K562 (cell line): ENCODE measurements around the gene TARBP1. TPM values are rescaled to one million over a fixed set of nuclear protein-coding genes. Genes with fewer than 3 reads are reported as not detected.

ENCODE experiments used
- ATAC-seq: fragments of 200-7000 bp; cut with Tn5 transposase; 3 replicates; pipeline ENCODE4 v1.9.1; 2020; ENCODE audit warnings: moderate library complexity
- BruUV-seq: library from RNA; stranded (reverse); fragments of 400-500 nt; replicated peaks from 2 replicates; lab custom pipeline; 2021; lab: Mats Ljungman, UMichigan
- CTCF ChIA-PET: fragments of 300-600 bp; formaldehyde crosslinking; extraction: SDS; loops from one replicate; lab custom pipeline; 2021; ENCODE audit warnings: low intra/inter-chr PET ratio; lab: Yijun Ruan, JAX
- POLR2A ChIA-PET: fragments of 300-600, 350-650 bp; sonication (Branson Sonifier 250); formaldehyde crosslinking; extraction: SDS; loops from one replicate; lab custom pipeline; 2021; ENCODE audit warnings: antibody characterized with exemption, inconsistent platforms; lab: Yijun Ruan, JAX
- DNase-seq, 4 experiments: peaks; one replicate each; pipeline versions ENCODE4 v3.0.0 to v3.0.0-alpha.2; 2011 to 2018; ENCODE audit warnings: low spot score in 3 of 4, mixed read lengths in 3 of 4; ENCODE audit errors: extremely low read depth in 1 of 4
- FAIRE-seq: peaks from 2 replicates; lab custom pipeline; 2011; peaks lifted over from hg19 to GRCh38; lab: Jason Lieb, UNC
- H2AFZ ChIP-seq: 2 replicates; pipeline ENCODE4 v1.6.0; 2011; ENCODE audit warnings: low read depth, low read length, control low read depth, inconsistent platforms
- H3K27ac ChIP-seq: fragments of 200-600 bp; 3 replicates; pipeline ENCODE4 v1.8.0; 2011; ENCODE audit warnings: low read depth, mild to moderate bottlenecking, control low read depth, inconsistent platforms, low read length, moderate library complexity, mixed read lengths; ENCODE audit errors: extremely low read depth
- H3K27me3 ChIP-seq, 2 experiments: fragments of 300-600 bp in 1 of 2; 2 replicates in 1 of 2; 3 replicates in 1 of 2; pipeline versions ENCODE4 v1.6.0 to v1.8.0; 2011; ENCODE audit warnings: inconsistent platforms in 2 of 2, low read length in 2 of 2, mild to moderate bottlenecking in 1 of 2, mixed read lengths in 1 of 2, moderate library complexity in 1 of 2; ENCODE audit not compliant: control insufficient read depth in 2 of 2, insufficient read depth in 2 of 2
- H3K36me3 ChIP-seq: fragments of 300-600 bp; 3 replicates; pipeline ENCODE4 v1.8.0; 2011; ENCODE audit warnings: mild to moderate bottlenecking, low read length, inconsistent platforms; ENCODE audit not compliant: control insufficient read depth, insufficient read depth
- H3K4me1 ChIP-seq, 2 experiments: fragments of 200-600 bp in 1 of 2; replicated peaks in 1 of 2; 2 replicates in 1 of 2; 3 replicates in 1 of 2; pipeline versions ENCODE4 v1.5.1 to v1.8.0; 2011; ENCODE audit warnings: inconsistent platforms in 2 of 2, low read length in 2 of 2, mild to moderate bottlenecking in 1 of 2, mixed read lengths in 1 of 2, moderate library complexity in 1 of 2; ENCODE audit not compliant: control insufficient read depth in 2 of 2, insufficient read depth in 2 of 2
- H3K4me2 ChIP-seq: 2 replicates; pipeline ENCODE4 v1.6.1; 2011; ENCODE audit warnings: low read length, control low read depth, inconsistent platforms, mixed read lengths; ENCODE audit not compliant: insufficient read depth
- H3K4me3 ChIP-seq: fragments of 200-600 bp; sonication (generic), shearing (Covaris generic); 2 replicates; pipeline ENCODE4 v1.5.1; 2016; ENCODE audit warnings: control low read depth, inconsistent platforms
- H3K79me2 ChIP-seq: fragments of 200-600 bp; 3 replicates; pipeline ENCODE4 v1.8.0; 2011; ENCODE audit warnings: low read length, inconsistent platforms; ENCODE audit not compliant: control insufficient read depth, insufficient read depth
- H3K9ac ChIP-seq, 2 experiments: 2 replicates each; pipeline versions ENCODE4 v1.6.0 to v1.6.1; 2011; ENCODE audit warnings: low read depth in 2 of 2, low read length in 2 of 2, control low read depth in 1 of 2, inconsistent platforms in 1 of 2, mild to moderate bottlenecking in 1 of 2, mixed read lengths in 1 of 2; ENCODE audit not compliant: insufficient read depth in 1 of 2
- H3K9me1 ChIP-seq: one replicate; pipeline ENCODE4 v1.6.0; 2011; ENCODE audit warnings: inconsistent platforms, mild to moderate bottlenecking, low read length, moderate library complexity; ENCODE audit not compliant: control insufficient read depth, insufficient read depth
- H3K9me3 ChIP-seq: replicated peaks from 2 replicates; pipeline ENCODE4 v1.5.1; 2011; ENCODE audit warnings: low read depth, low read length, inconsistent platforms; ENCODE audit not compliant: control insufficient read depth, insufficient read depth
- H4K20me1 ChIP-seq: replicated peaks from 2 replicates; pipeline ENCODE4 v1.6.1; 2011; ENCODE audit warnings: low read length, inconsistent platforms, mixed read lengths; ENCODE audit not compliant: control insufficient read depth, insufficient read depth
- ETS1 ChIP-seq: conservative IDR thresholded peaks from 2 replicates; pipeline ENCODE4 v1.6.1; 2011; ENCODE audit warnings: low read depth, mild to moderate bottlenecking, low read length; ENCODE audit not compliant: control insufficient read depth
- JUNB ChIP-seq: fragments of 450-650 bp; formaldehyde crosslinking; conservative IDR thresholded peaks from 2 replicates; pipeline ENCODE4 v1.4.0; 2020; ENCODE audit warnings: mild to moderate bottlenecking
- MTA3 ChIP-seq: fragments of 450-650 bp; formaldehyde crosslinking; IDR thresholded peaks from 2 replicates; pipeline ENCODE4 v1.6.1; 2017; ENCODE audit warnings: mild to moderate bottlenecking, borderline replicate concordance
- TRIM28 ChIP-seq: fragments of 450-650 bp; IDR thresholded peaks from 2 replicates; pipeline ENCODE4 v1.6.1; 2017
- ZNF444 ChIP-seq: fragments of 250-450 bp; sonication (Bioruptor Pico); IDR thresholded peaks from 2 replicates; pipeline ENCODE4 v1.4.0; 2020; ENCODE audit warnings: mild to moderate bottlenecking, moderate library complexity
- ZNF655 ChIP-seq: fragments of 250-450 bp; sonication (Bioruptor Pico); IDR thresholded peaks from 2 replicates; pipeline ENCODE4 v1.5.0; 2021
- ZNF780A ChIP-seq: fragments of 250-450 bp; sonication (Bioruptor Pico); IDR thresholded peaks from 2 replicates; pipeline ENCODE4 v1.5.0; 2021; ENCODE audit warnings: mild to moderate bottlenecking
- WGBS: fragments of 100-300 bp; shearing (Covaris generic); methylation state at CpG from one replicate; pipeline ENCODE4 v1.1.6; 2016; ENCODE audit warnings: low coverage, mixed read lengths; ENCODE audit not compliant: insufficient coverage; ENCODE audit errors: missing lambda C conversion rate; 5-methylcytosine and 5-hydroxymethylcytosine counted together
- in situ Hi-C: fragments of 300-500 bp; cut with MboI; formaldehyde crosslinking; loops from 4 replicates; pipeline ENCODE4 v1.15.0; 2018; ENCODE audit warnings: inconsistent platforms, mixed read lengths
- intact Hi-C: fragments of 100-400 bp; cut with micrococcal nuclease; formaldehyde crosslinking; loops from 2 replicates; pipeline ENCODE4 v1.14.2; 2022
- polyA plus RNA-seq, 8 experiments: library from polyadenylated mRNA; depleted of rRNA in 4 of 8; stranded (reverse) in 5 of 8; unstranded in 3 of 8; fragments of >200 nt; fragmentation: Nextera tagmentation in 2 of 8; fragmentation: Illumina TruSeq in 1 of 8; extraction: Ambion mirVana in 2 of 8; extraction: Trizol in 1 of 8; gene quantifications; 2 replicates each; pipeline versions ENCODE4 v1.2.1 to v1.2.3, GENCODE V29; 2011 to 2014; ENCODE audit warnings: inconsistent platforms in 1 of 8, missing spikeins in 1 of 8
- total RNA-seq, 7 experiments: library from RNA; depleted of rRNA in 6 of 7; stranded (reverse); fragments of >200 nt in 6 of 7; fragmentation: Illumina TruSeq in 2 of 7; extraction: Trizol in 2 of 7; gene quantifications; 2 replicates each; pipeline versions ENCODE4 v1.2.1 to v1.2.3, GENCODE V29; 2011 to 2021; ENCODE audit warnings: low replicate concordance in 1 of 7
- TF ChIP-seq, protein P1 (sequence below): fragments of 450-650 bp; IDR thresholded peaks from 2 replicates; pipeline ENCODE4 v1.6.1; 2014; ENCODE audit warnings: low read depth, mild to moderate bottlenecking, moderate library complexity, borderline replicate concordance
- TF ChIP-seq, protein P2 (sequence below): fragments of 450-650 bp; formaldehyde crosslinking; IDR thresholded peaks from 2 replicates; pipeline ENCODE4 v1.4.0; 2020; ENCODE audit warnings: mild to moderate bottlenecking, moderate library complexity
- TF ChIP-seq, protein P3 (sequence below): fragments of 200-400 bp; formaldehyde crosslinking; IDR thresholded peaks from 2 replicates; pipeline ENCODE4 v1.6.1; 2017; ENCODE audit warnings: mild to moderate bottlenecking, low read depth, low read length, moderate library complexity

TARBP1 gene
- total and polyA plus RNA-seq, 9 of the 15 experiments (the other 6 are each of a cell fraction or from before 2014, with no cell fraction given): 8.8 to 48.0 (median 22.9) TPM

DNA sequence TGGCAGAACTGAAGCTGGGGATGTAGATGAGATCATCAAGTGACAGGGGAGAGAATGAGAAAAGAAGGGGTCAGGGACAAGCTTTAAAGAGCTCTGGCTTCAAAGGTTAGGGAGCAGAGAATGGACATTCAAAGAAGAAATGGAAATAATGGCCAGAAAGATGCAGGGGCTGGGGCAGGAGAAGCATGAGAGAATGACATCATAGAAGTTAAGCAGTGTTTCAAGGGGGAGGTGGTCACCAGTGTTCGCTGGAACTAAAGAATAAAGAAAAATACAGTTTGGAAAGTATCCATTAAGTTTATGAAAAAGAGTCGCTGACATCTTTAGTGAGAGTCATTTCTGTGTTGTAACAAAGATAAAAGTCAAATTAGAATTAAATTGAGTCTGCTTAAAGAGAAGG, 44.3 kb downstream of the TARBP1 start:
- Histone ChIP-seq H3K9me3 (no peaks in the 10 kb centered on the region), H4K20me1 (no peaks in the 10 kb centered on the region), H3K9ac (no peak overlapping the region), H3K36me3 (peaks cover 30% of the 10 kb centered on the region; the same call in 1 of the 3 replicates), H2AFZ (peak overlapping the region; percentile 17; the same call in 1 of the 2 replicates), H3K79me2 (no peaks in the 10 kb centered on the region), H3K4me3 (no peak overlapping the region), H3K27ac (no peak overlapping the region), H3K27me3 (no peaks in the 10 kb centered on the region), H3K9me1 (no peaks in the 10 kb centered on the region), H3K4me1 (peaks cover 0 to 11% of the 10 kb centered on the region in 2 experiments; a peak in 3 of 5 replicates), H3K4me2 (no peak overlapping the region)
- ChIA-PET POLR2A (interaction anchor here (0.6 to 1.0 kb wide), 4 partner anchors 25 to 686 kb away, joined by 3 read pairs; no protein-coding TSS in a partner anchor), CTCF (no interaction called here)
- DNase-seq (no peak), ATAC-seq (no peak), FAIRE-seq (no peak)
- in situ Hi-C loops: no loop called here
- no peak for TF ChIP-seq TRIM28
- TF ChIP-seq, protein P1, sequence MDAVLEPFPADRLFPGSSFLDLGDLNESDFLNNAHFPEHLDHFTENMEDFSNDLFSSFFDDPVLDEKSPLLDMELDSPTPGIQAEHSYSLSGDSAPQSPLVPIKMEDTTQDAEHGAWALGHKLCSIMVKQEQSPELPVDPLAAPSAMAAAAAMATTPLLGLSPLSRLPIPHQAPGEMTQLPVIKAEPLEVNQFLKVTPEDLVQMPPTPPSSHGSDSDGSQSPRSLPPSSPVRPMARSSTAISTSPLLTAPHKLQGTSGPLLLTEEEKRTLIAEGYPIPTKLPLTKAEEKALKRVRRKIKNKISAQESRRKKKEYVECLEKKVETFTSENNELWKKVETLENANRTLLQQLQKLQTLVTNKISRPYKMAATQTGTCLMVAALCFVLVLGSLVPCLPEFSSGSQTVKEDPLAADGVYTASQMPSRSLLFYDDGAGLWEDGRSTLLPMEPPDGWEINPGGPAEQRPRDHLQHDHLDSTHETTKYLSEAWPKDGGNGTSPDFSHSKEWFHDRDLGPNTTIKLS: no peak
- TF ChIP-seq, protein P2, sequence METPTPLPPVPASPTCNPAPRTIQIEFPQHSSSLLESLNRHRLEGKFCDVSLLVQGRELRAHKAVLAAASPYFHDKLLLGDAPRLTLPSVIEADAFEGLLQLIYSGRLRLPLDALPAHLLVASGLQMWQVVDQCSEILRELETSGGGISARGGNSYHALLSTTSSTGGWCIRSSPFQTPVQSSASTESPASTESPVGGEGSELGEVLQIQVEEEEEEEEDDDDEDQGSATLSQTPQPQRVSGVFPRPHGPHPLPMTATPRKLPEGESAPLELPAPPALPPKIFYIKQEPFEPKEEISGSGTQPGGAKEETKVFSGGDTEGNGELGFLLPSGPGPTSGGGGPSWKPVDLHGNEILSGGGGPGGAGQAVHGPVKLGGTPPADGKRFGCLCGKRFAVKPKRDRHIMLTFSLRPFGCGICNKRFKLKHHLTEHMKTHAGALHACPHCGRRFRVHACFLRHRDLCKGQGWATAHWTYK (CRISPR knock-in tag): no peak
- TF ChIP-seq ZNF655 (CRISPR knock-in tag): no peak
- no peak for TF ChIP-seq ETS1
- TF ChIP-seq ZNF780A: no peak
- no peak for TF ChIP-seq ZNF444
- TF ChIP-seq MTA3: no peak
- TF ChIP-seq, protein P3, sequence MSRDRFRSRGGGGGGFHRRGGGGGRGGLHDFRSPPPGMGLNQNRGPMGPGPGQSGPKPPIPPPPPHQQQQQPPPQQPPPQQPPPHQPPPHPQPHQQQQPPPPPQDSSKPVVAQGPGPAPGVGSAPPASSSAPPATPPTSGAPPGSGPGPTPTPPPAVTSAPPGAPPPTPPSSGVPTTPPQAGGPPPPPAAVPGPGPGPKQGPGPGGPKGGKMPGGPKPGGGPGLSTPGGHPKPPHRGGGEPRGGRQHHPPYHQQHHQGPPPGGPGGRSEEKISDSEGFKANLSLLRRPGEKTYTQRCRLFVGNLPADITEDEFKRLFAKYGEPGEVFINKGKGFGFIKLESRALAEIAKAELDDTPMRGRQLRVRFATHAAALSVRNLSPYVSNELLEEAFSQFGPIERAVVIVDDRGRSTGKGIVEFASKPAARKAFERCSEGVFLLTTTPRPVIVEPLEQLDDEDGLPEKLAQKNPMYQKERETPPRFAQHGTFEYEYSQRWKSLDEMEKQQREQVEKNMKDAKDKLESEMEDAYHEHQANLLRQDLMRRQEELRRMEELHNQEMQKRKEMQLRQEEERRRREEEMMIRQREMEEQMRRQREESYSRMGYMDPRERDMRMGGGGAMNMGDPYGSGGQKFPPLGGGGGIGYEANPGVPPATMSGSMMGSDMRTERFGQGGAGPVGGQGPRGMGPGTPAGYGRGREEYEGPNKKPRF: no peak
- TF ChIP-seq JUNB (CRISPR knock-in tag): no peak
- no TSS peak for BruUV-seq
- WGBS: 28% methylated on average over 2 of the region's 2 CpGs
- intact Hi-C loops: no loop called here
